Measurements from ENCODE around the gene ANKH. TPM values are rescaled to one million over a fixed set of nuclear protein-coding genes. Genes with fewer than 3 reads are reported as not detected.

Gene ANKH
- total and polyA plus RNA-seq, 10 of the 15 experiments (the other 5 are each of a cell fraction or from before 2014, with no cell fraction given): 2.1 to 43.9 (median 14.4) TPM

GRCh38 chr5:14915291-14915952 is 43.8 kb upstream of the ANKH start:
- WGBS (ENCODE audit: insufficient coverage, insufficient replicate concordance, low lambda C conversion rate, missing lambda C conversion rate): 50% methylated on average over 10 of the region's 10 CpGs
- Histone ChIP-seq H3K79me2 (ENCODE audit: control insufficient read depth, insufficient read depth, low read length) (no peaks in the 10 kb centered on the region), H3K4me3 (no peak overlapping the region), H3K9me3 (replicated peaks; ENCODE audit: control insufficient read depth, insufficient read depth, low read length) (no peaks in the 10 kb centered on the region), H2AFZ (ENCODE audit: control insufficient read depth, low read depth, low read length) (no peak overlapping the region), H3K27me3 (replicated peaks in 1 of 2; ENCODE audit: control insufficient read depth in 2 of 2, insufficient read depth in 2 of 2, low read length in 1 of 2) (peaks cover 0 to 2% of the 10 kb centered on the region in 2 experiments; a peak in 1 of 4 replicates), H3K4me2 (ENCODE audit: control insufficient read depth, insufficient read depth) (no peak overlapping the region), H3K9ac (ENCODE audit: control insufficient read depth, insufficient read depth, low read length) (no peak overlapping the region), H3K36me3 (ENCODE audit: control insufficient read depth in 2 of 2, insufficient read depth in 2 of 2, low read length in 1 of 2) (no peaks in the 10 kb centered on the region), H4K20me1 (ENCODE audit: control insufficient read depth, insufficient read depth) (no peaks in the 10 kb centered on the region), H3K27ac (ENCODE audit: control insufficient read depth, insufficient read depth) (no peak overlapping the region), H3K4me1 (ENCODE audit: control insufficient read depth, insufficient read depth, low read length) (no peaks in the 10 kb centered on the region)
- TF ChIP-seq ZBTB33 (IDR thresholded peaks at IDR 0.05): no peak
- TF ChIP-seq BACH1 (IDR thresholded peaks at IDR 0.05; ENCODE audit: borderline replicate concordance): no peak
- TF ChIP-seq SREBF1 (IDR thresholded peaks at IDR 0.05; ENCODE audit: low read length): no peak
- TF ChIP-seq CBX3 (IDR thresholded peaks at IDR 0.05; ENCODE audit: borderline replicate concordance, low read depth): no peak
- TF ChIP-seq SPI1 (IDR thresholded peaks at IDR 0.05; ENCODE audit: borderline replicate concordance, insufficient read depth, low read depth, low read length): no peak
- TF ChIP-seq TAF1 (IDR thresholded peaks at IDR 0.05; ENCODE audit: borderline replicate concordance, low read depth, low read length): no peak
- no peak for TF ChIP-seq NFXL1 (IDR thresholded peaks at IDR 0.05; ENCODE audit: borderline replicate concordance)
- TF ChIP-seq NRF1 (conservative IDR thresholded peaks at IDR 0.05; ENCODE audit: low read depth, low read length): no peak
- no peak for TF ChIP-seq RB1 (IDR thresholded peaks at IDR 0.05; ENCODE audit: borderline replicate concordance)
- TF ChIP-seq PAX8 (IDR thresholded peaks at IDR 0.05): no peak
- TF ChIP-seq ELK1 (IDR thresholded peaks at IDR 0.05; ENCODE audit: low read depth, low read length): no peak
- TF ChIP-seq NFYB (IDR thresholded peaks at IDR 0.05; ENCODE audit: insufficient read depth, low read depth, low read length): no peak
- RAD21 ChIA-PET (ENCODE audit: unreplicated experiment): no interaction called here
- intact Hi-C loops (cut with micrococcal nuclease; ENCODE audit: unreplicated experiment) (no loop called here), in situ Hi-C loops (cut with MboI) (no loop called here)
- SMC1A ChIA-PET (ENCODE audit: uncharacterized antibody, unreplicated experiment): no interaction called here
- DNase-seq (ENCODE audit: low read depth, low spot score) (no peak), ATAC-seq (no peak), FAIRE-seq (no peak)
- CTCF ChIA-PET: no interaction called here
- no TSS peak for BruUV-seq (replicated peaks)
- POLR2A ChIA-PET: interaction anchor here (0.6 kb wide), 1 partner anchor 15 kb away, joined by 4 read pairs; no protein-coding TSS in a partner anchor

Measured in GM12878 (cell line).